GM21737 (cell line): Measurements from ENCODE around the gene DNAH7.
"Not testable (repeated sequence)": the region's sequence is repeated elsewhere in the genome, so short reads cannot be mapped to it uniquely, and the experiment has no call there.

ENCODE experiments used
- ATAC-seq: cut with Tn5 transposase; IDR thresholded peaks from one replicate; pipeline ENCODE4 v1.9.1; 2021; ENCODE audit warnings: mild to moderate bottlenecking, moderate library complexity; ENCODE audit not compliant: unreplicated experiment

Gene DNAH7

DNA sequence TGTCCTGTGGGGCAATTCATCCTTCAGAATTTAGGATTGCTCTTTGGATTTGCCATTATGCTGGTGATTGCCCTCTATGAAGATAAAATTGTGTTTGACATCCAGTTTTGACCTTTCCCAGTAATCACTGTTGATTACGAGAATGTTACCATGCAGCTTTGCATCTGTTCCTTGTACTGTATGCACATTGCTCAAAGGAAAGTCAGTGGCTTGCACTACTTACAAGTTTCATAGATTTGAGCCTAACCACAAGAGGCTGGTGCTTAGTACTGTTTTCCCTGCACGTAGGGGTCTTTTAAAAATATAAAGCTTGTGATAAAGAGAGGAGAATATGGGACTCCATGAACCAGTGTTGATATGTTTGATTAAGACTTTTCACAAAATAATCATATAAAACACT is 333.7 kb downstream of the DNAH7 start:
- no peak for ATAC-seq

DNA sequence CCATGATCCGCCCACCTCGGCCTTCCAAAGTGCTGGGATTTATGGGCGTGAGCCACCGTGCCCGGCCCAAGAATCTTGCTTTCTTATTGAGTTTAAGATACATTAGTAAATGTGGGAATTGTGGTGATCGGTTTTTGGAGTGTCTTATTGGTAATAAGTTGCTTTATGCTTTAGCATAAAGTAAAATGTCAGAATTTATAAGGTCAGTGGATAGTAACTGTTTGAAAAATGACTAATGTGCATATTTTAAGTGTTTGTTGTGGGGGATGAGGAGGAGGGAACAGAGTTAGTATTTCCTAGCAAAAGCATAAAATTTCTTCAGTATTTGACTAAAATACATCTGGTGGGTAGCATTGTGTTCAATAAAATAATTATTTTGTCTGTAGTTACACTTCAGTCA is 334.2 kb downstream of the DNAH7 start:
- ATAC-seq, result no peak

DNA sequence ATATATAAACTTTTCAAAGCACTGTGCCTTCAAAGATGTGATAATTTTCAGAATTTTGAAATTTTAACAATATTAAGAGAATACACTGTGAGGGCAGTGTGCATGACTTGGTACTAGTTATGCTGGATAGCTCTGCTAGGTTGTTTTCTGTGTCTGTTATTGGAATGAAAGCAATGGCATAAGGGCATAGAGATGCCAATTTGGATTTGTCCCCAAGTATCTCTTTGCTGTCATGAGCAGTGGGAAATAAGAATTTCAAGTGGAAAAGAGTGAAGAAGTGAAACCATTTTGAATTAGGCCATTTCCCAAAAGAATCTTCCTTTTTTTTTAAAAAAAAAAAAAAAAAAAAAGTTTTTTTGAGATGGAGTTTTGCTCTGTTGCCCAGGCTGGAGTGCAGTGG is 334.8 kb downstream of the DNAH7 start:
- no peak for ATAC-seq

DNA sequence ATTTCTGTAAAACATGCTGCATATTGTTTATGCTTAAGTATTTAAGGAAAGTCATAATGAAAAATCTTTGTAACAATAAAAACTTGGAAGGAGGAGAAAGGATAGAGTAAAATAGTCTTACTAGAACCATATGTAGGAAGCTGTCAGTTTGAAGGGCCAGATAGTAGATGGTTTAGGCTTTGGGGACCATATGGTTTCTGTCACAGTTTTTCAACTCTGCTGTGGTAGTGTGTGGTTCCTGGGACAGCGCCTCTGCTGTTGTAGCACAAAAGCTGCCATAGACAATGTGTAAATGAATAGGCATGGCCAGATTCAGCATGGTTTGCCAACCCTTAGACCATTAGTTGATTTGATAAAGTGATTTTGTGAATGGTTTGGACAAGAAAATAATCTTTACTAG is 336.1 kb downstream of the DNAH7 start:
- no peak for ATAC-seq

DNA sequence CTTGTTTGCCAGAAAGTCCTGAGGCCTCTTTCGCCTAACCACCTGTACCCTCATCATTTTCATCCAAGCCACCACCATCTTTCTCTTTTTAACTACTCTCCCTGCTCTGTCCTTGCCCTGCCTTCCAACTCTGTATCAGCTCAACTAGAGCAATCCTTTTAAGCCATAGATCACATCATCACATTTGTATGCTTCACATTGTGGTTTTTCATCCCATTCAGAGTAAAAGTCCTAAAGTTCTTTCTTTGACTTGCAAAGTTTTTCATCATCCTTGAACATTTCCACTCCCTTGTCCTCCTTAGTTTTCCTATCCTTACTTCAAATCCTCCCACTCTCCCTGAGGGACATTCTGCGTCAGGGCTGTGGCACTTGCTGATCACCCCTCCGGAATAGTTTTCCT is 337.7 kb downstream of the DNAH7 start:
- ATAC-seq, result no peak

DNA sequence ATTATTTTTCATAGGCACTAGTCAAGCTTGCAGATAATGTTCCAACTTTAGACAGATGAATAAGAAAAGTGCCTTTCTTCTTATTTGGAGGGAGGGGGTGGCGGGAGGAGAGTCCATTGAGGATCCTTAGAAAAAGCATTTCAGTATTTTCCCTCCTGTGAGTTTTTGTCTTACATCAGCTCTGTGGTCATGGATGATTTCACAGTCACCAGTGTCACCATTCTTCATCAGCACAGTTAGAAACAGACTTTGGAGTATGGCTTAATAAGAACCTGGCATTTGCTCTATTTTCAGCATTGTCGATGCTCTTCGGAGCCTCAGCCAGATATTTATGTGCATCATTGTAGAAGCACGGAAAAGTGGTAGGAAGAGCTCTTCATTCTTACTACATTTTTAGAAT is 341.5 kb downstream of the DNAH7 start:
- no peak for ATAC-seq

DNA sequence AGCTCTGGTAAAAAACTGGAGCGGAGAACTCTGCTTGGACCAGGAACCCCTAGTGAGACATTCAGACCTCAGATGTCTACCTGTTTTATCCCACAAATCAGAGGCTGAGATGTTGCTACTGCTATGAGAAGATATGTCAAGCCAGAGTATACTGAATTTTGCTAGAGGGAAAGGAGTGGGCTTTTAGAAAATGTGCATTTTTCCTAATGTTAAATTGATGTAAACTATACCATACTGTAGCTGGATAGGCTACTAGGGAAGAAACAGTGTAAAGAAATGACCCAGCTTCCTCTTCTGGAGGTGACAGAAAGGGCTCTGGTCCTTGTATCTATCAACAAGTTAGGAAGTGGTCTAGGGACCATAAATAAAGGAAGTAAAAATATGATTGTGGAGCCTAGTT is 346.6 kb downstream of the DNAH7 start:
- no peak for ATAC-seq

DNA sequence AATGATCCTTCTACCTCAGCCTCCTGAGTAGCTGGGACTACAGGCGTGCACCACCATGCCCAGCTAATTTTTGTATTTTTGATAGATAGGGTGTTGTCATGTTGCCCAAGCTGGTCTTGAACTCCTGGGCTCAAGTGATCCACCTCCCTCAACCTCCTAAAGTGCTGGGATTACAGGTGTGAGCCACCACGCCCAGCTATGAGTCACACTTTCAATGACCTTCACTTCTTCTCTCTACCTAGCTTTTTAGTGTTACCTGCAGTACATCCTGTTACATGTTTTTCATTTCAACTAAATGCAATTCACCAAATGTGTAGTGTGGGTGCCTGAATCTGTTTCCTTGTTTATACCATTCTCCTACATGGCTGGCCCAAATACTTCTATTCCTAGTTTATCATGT is 347.6 kb downstream of the DNAH7 start:
- ATAC-seq, result no peak

DNA sequence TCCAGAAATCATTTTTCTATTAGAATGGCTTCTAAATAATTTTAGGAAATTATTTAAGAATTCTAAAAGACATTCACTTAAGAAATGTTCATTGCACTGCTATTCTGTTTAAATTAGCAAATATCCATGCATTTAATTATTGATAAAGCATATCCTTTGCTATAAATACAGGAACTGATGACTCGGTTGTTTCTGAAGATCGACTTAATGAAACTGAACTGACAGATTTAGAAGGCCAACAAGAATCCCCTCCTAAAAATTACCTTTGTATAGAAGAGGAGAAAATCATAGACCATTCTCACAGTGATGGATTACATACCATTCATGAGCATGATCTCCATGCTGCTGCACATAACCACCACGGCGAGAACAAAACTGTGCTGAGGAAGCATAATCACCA is 352.2 kb downstream of the DNAH7 start:
- ATAC-seq, result no peak

DNA sequence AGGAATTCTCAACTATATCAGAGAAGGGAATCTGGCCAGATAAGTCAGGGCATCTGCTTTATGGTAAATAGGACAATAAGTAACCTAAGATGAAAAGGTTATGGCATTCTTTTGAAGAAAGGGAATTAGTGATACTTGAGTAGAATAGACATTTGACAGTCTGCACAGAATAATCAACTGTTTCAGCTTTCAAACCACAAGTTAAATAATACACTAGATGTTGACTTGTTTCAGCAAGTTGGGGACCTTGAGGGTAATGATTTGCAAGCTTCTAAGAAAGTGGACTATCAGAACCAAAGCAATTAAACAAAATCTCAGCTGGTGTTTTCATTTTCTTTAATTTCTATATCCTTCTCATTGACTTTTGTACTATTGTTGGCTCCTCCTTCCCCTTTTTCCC is 357.2 kb downstream of the DNAH7 start:
- ATAC-seq, result peak; percentile 70

DNA sequence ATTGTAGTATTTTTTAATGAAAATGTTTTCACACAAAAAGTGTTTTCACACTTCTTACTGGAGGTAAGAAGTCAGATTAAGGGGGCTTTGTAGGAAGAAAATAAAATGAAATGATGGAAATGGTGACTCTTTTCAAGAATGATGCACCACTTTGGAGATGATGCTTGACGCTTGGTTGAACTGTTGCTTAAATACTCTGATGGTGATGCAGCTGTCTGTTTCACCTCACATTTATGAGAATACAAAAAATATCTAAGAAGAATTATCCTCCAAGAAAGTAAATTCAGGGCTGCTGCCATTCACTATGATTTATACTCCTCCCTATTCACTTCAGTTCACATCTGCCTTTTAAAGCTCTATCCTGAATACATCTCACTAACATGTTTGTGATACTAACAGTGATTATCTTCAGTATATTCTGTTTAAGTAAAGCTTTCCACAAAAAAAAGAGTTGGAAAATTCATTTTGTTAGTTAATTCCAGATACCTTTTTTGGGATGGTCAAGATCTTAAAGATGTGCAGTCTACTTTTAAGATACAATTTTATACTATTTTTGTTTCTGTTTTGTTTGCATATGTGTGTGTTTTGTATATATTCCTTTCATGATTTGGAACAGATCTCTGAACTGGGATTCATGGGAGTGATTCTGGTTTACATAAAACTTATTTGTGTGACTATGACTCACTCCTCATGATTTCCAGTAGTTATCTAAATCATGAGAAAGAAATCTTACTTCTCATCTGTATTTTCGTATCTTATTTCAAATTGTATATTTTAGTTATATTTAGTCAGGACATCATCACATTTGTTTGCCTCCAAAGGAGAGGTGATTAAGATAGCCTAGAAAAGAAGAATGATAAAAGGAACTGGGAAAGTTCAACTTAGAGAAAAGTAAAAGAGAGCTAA is 358.5 kb downstream of the DNAH7 start:
- ATAC-seq, result no peak

DNA sequence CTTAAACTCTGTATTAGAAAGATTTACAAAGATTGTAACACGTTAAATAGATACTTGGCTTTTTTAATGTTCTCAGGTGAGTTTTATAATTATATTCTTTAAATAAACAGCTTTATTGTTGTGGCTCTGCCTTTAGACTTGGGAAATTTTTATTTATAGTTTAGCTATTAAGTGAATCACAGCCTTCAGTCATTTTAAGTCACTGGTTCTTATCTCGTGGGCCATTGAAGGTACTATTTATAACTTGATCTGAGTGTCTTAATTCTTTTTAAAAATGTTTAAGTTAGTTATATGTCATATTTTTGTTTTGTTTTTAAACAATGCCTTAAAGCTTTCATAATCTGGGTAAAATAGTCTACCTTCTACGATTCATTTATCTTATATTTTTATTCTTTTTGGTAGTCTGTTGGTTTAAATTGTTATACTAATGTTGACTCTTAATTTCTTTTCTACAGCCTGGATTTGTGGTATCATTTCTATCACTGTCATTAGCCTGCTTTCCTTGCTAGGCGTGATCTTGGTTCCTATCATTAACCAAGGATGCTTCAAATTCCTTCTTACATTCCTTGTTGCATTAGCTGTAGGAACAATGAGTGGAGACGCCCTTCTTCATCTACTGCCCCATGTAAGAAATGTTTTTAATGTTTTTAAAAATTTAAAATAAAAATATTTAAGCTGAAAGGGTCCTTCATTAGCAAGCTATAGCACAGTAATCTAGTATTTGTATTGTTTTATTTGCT is 362.3 kb downstream of the DNAH7 start:
- ATAC-seq, result no peak

DNA sequence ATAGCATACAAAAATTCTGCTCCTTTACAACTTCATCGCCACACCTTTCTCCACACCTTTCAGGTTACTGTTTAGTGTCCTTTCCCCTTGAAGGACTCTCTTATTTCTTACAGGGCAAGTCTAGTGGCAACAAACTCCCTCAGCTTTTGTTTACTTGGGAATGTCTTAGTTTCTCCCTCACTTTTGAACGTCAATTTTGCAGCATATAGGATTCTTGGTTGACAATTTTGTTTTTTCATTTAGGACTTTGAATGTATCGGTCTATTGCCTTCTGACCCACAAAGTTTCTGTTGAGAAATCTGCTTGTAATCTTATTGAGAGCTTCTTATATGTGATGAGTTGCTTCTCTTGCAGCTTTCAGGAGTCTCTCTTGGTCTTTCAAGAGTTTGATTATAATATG is 368.2 kb downstream of the DNAH7 start:
- no peak for ATAC-seq

DNA sequence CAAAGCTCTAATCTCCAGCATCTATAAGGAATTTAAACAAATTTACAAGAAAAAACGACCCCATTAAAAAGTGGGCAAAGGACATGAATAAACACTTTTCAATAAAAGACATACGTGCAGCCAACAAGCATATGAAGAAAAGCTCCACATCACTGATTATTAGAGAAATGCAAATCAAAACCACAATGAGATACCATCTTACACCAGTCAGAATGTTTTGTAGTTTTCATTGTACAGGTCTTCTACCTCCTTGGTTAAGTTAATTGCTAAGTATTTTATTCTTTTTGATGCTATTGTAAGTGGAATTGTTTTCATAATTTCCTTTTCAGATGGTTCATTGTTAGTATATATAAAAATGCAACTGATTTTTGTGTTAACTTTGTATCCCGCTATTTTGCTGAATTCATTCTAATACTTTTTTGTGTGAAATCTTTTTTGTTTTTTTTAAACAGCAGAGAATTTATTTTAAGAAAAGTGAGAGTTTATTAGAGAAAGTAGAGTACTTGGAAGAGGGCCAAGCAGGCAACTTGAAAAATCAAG is 370.9 kb downstream of the DNAH7 start:
- ATAC-seq, result no peak

DNA sequence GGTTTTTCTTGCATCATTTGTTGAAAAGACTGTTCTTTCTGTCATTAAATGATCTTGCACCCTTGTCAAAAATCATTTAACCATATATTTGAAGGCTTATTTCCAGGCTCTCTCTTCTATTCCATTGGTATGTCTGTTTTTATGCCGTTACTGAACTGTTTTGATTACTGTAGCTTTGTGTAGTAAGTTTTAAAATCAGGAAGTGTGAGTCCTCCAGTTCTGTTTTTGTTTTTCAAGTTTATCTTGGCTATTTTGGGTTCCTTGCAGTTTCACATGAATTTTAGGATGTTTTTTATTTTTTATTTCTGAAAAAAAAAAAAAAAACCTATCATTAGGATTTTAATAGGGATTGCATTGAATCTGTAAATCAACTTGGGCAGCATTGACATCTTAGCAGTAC is 372.6 kb downstream of the DNAH7 start:
- ATAC-seq, result no peak

DNA sequence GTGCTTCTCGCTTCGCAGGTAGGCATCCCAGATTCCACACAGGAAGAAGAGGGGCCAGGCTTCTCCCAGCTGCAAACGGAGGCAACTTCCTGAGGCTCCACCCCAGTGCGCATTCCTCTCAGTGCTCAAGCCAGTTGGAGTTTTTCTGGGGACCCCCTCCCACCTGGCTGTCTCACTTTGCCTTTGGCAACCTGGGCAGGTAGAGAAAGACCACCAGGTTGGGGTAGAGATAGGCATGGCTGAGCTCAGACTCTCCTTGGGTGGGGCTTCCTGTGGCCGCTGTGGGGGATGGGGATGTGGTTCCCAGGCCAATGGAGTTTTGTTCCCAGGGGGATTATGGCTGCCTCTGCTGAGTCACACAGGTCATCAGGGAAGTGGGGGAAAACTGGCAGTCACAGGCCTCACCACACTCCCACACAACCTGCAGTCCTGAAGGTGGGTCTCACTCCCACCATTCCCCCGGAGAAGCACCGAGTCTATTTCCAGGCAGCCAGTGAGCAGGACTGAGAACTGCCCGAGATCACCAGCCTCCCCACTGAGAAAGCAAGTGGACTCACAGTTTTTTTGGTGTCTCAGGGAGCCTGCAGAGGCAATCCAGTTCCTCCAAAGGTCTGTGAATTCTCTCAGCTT is 373.5 kb downstream of the DNAH7 start:
- ATAC-seq, result no peak

DNA sequence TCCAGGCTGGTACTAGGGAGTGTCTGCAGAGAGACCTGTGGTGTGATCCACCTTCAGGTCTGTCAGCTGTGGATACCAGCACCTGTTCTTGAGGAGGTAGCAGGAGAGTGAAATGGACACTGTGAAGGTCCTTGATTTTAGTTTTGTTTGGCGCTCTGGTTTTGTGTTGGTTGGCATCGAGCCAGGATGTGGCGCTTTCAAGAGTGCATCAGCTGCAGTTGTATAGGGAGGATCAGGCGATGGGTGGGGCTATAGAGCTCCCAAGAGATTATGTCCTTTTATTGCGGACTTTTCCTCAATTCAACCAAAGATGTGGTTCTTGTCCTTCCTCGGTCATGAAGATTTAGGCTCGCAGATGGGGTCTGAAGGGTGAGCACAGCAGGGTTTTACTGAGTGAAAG is 374.1 kb downstream of the DNAH7 start:
- no peak for ATAC-seq

DNA sequence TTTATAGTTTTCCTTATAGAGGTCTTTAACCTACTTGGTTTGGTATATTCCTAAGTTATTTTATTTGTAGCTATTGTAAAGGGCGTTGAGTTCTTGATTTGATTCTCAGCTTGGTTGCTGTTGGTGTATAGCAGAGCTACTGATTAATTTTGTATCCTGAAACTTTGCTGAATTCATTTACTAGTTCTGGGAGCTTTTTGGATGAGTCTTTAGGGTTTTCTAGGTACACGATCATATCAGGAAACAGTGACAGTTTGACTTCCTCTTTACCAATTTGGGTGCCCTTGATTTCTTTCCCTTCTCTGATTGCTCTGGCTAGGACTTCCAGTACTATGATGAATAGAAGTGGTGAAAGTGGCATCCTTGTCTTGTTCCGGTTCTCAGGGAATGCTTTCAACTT is 376.1 kb downstream of the DNAH7 start:
- ATAC-seq, result not testable (repeated sequence)
